HG03060 (cell line): Measurements from ENCODE around the gene VAMP2.

Source experiments
- ATAC-seq: cut with Tn5 transposase; IDR thresholded peaks from one replicate; pipeline ENCODE4 v1.9.1; 2021; ENCODE audit warnings: low read depth, moderate number of reproducible peaks; ENCODE audit not compliant: unreplicated experiment

VAMP2 gene

GRCh38 chr17:8155996-8156245 is 6.8 kb downstream of the VAMP2 start:
- no peak for ATAC-seq

GRCh38 chr17:8155231-8155995 is 7.3 kb downstream of the VAMP2 start:
- ATAC-seq, result no peak

GRCh38 chr17:8154608-8155155 is 8.1 kb downstream of the VAMP2 start:
- ATAC-seq, result no peak

GRCh38 chr17:8153957-8154607 is 8.7 kb downstream of the VAMP2 start:
- ATAC-seq, result no peak

DNA sequence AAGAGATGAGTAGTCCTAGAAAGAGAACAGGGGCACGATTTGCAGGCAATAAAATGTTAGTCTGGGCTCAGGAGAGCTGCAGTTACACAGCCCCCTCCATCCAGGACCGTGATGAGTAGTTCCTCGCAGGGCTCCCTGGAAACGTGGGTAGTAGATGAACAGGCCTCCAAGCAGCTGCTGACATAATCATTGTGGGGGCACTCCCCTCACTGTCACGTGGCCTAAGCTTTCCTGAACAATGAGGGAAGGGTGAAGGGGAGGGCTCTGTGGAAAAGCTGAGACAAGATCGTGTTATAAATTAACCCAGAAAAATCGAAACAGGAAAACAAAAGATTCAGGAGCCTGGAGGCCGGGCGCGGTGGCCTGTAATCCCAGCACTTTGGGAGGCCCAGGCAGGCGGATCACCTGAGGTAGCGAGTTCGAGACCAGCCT is 9.2 kb downstream of the VAMP2 start:
- ATAC-seq, result no peak

DNA sequence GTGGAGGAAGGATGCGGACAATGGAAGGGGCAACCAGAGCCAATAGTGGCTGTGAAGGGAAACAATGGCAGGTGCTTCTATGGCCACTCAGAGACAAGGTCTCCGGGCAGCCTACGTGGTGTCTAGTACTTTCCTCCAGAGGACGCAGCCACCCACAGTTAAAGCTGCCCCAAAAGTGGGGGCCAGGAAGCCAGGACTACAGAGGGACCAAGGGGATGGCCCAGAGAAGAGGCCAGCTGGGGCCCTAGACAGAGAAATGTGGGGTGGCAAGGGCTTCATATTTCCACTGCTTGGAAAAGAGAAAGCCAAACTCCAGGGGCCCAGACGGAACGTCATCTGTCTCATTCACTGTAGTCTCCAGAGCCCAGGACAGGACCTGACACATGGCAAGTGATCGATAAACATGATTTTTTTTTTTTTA is 9.7 kb downstream of the VAMP2 start:
- ATAC-seq, result no peak

DNA sequence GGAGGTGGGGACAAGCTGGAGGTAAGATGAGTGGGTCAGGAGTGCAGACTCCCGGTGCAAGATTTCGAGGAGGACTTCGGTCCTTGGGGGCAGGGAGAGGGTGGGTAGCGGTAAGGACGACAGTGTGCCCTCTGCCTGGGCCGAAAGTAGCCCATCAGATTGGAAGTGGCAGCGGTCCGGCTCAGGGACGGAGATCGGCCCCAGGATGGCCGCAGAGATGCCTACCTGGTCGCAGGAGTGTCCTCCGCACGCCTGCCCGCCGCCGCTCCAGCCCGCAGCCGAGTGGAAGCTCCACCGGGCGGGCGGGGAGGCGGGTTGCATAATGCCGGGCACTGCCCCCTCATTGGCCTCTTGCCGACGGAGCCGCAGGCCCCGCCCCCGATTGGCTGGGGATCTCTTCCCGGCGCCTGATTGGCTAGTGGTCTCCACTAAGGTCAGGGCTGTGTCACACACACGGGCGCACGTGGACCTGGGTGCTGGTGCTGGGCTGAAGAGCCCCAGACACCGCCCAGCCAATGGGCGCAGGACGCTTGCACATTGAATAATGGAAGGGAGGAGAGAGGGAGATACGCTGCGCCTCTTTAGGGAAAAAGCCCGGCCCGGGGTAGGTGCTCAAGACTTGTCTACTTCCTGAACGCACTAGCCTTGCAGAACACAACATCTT is 10.5 kb downstream of the VAMP2 start, which contains the start of gene PER1:
TSS of gene PER1 (minus strand) at position 293 of the 664 bp plus-strand sequence. CDS start 1,698 bp downstream, outside the sequence.
- no peak for ATAC-seq

GRCh38 chr17:8151641-8152111 is 11.1 kb downstream of the VAMP2 start:
- no peak for ATAC-seq

DNA sequence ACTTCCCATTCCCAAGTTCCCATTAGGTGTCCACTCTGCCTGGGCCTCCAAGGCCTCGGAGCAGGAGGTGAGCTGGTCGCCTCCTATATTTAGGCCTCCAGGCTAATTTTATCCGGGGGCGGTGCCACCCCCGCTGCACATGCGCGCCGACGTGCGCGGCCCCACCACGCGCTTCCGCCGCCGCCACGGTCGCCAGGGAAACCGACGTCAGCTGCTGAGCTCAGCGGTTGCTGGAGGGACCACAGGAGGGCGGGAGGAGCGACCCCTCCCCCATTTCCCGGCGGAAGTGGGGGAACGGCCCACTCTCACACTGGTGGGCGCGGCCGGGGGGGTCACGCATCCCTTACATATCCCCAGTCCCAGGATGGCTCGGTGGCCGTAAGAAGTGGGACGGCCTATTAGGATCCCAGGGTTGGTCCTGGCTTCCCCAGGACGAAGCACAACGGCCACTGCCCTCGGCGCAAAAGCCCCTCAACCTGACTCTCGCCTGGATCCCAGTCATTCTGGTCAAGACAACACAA is 11.6 kb downstream of the VAMP2 start:
- ATAC-seq, result no peak

DNA sequence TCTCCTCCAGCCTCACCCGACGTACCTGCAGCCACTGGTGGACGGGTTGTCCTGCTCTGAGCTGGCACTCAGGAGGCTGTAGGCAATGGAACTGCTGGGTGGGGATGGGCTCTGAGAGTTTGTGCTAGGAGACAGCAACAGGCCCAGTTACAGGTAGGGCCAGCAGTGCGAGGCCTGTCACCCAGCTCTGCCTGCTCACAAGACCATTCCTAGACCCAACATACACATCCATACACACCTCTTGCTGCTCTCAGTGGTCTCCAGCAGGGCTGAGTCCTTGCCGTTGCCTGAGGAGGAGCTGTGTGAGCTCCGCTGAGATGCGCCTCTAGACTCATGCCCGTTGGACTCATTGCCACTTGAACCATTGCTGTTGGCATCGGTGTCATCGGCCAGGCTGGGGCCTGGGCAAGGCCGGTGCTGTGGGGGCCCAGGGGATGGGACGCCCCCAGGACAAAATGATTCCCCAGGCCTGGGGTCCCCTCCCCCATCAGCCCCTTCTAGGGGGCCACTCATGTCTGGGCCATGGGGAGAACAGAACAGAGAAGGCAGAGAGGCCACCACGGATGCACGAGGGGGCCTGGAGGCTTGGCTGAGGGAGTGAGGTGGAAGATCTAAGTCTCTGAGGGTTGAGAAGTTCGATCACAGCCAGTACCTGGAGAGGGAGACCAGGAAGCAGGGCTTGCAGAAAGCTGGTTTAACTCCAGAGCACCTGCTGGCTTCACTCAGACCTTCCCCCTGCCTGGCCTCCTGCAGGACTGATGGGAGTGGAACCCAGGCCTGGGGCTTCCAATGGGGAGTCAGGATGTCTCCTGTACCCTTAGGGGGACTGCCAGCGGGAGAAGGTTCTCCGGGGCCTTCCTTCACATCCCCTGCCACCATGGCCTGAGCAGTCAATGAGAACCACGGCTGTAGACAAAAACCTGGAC is 12.3 kb downstream of the VAMP2 start:
- no peak for ATAC-seq

GRCh38 chr17:8149419-8150193 is 13.1 kb downstream of the VAMP2 start:
- no peak for ATAC-seq

DNA sequence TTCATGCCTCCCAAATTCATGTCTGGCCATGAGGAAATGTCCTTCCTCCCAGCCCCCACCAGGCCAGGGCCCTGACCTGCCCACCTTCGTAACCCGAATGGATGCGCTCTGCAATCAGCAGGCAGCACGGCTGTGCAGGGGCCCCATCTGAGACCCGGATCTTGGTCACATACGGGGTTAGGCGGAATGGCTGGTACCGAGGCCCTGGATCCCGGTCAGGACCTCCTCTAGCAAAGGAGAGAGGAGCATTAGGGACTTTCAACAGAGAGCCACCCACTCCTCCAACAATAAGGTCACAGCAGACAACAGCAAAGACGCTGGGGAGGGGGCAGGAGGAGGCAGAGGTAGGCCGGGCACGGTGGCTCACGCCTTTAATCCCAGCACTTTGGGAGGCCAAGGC is 14.2 kb downstream of the VAMP2 start:
- no peak for ATAC-seq

DNA sequence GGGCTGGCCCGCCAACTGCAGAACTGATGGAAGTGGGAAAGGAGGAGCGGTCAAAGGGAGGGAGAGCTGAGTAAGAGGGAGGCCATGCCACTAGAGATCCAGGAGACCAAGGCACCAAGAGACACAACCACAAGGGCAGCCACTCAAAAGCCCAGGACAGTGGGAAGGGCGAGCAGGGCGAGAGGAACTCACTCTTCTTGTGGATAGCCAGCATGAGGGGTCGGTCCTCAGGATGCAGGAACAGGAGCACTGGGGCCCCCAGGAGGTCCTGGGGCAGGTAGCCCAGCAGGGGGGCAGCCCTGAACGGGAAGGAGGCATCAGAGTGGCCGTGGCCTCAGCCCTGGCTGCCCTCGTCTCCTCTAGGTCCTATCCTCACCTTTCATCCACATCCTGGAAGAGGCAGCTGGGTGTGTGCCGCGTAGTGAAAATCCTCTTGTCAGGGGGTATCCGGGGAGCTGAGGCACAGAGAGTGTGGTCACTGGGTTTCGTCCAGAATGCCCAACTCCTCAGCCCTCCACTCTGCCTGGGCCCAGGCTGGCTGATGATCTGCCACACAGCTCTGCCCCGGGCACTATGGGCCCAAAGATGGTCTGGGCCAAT is 14.8 kb downstream of the VAMP2 start:
- ATAC-seq, result no peak

- no peak for ATAC-seq
Observed at GRCh38 chr17:8147141-8147804, 15.5 kb downstream of the VAMP2 start.

GRCh38 chr17:8146381-8147140 is 16.2 kb downstream of the VAMP2 start:
- no peak for ATAC-seq

GRCh38 chr17:8145811-8146210 is 16.9 kb downstream of the VAMP2 start:
- no peak for ATAC-seq

GRCh38 chr17:8144401-8145231 is 18.1 kb downstream of the VAMP2 start:
- ATAC-seq, result no peak
